Measurements from ENCODE around the gene SND1.

- TF ChIP-seq POLR2A (IDR thresholded peaks at IDR 0.05; ENCODE audit: low read depth, low read length), result no peak
- TF ChIP-seq CTCF (conservative IDR thresholded peaks at IDR 0.05; ENCODE audit: low read depth, low read length), result no peak
- no peak for TF ChIP-seq RCOR1 (IDR thresholded peaks at IDR 0.05; ENCODE audit: insufficient replicate concordance, low read length)
- no peak for TF ChIP-seq ELK1 (IDR thresholded peaks at IDR 0.05; ENCODE audit: borderline replicate concordance, low read depth, low read length)
- no peak for TF ChIP-seq MXI1 (IDR thresholded peaks at IDR 0.05; ENCODE audit: borderline replicate concordance, low read depth, low read length)
- no peak for TF ChIP-seq NFE2L2 (IDR thresholded peaks at IDR 0.05; ENCODE audit: low read depth, low read length)
- TF ChIP-seq, protein P1, sequence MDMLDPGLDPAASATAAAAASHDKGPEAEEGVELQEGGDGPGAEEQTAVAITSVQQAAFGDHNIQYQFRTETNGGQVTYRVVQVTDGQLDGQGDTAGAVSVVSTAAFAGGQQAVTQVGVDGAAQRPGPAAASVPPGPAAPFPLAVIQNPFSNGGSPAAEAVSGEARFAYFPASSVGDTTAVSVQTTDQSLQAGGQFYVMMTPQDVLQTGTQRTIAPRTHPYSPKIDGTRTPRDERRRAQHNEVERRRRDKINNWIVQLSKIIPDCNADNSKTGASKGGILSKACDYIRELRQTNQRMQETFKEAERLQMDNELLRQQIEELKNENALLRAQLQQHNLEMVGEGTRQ (IDR thresholded peaks at IDR 0.05; ENCODE audit: low read depth, low read length), result no peak
- TF ChIP-seq MAFK (IDR thresholded peaks at IDR 0.05; ENCODE audit: low read depth, low read length), result no peak
- TF ChIP-seq RFX5 (IDR thresholded peaks at IDR 0.05; ENCODE audit: low read depth, low read length), result no peak
- TF ChIP-seq CEBPB (IDR thresholded peaks at IDR 0.05; ENCODE audit: low read depth, low read length), result no peak
Measured at GRCh38 chr7:127619681-127620405, 32.2 kb upstream of the SND1 start.
